ENCODE data around the gene PNMA5. TPM values are rescaled to one million over a fixed set of nuclear protein-coding genes. Genes with fewer than 3 reads are reported as not detected.

Gene PNMA5
- not detected in 2 replicates for total RNA-seq

DNA sequence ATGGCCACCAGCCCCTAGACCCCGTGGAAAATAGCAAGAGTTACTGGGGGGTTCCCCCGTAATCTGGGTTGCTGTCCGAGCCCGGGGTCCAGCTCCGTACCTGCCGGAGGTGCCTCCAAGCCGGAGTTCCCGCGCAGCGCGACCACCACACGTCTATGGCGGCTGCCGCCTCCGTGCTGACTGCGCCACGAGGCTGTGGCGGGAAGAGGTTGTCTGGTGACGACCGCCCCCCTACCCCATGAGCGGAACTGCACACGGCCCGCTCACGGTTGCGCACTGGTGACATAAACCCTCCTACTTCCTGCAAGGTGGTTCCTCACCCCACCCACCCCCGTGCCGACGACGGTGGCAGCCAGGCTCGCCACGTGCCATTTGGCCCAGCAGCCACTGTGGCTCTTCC is at the start of gene PNMA5:
Gene PNMA5 (minus strand): TSS at position 184 of the 400 bp plus-strand sequence. CDS start 2,518 bp downstream, outside the sequence.

Other genes starting within 250 kb of the PNMA5 start
- not detected in 2 replicates for gene MAGEA2, start 240.3 kb downstream of the PNMA5 start, total RNA-seq
- gene CSAG3, start 234.9 kb downstream of the PNMA5 start, total RNA-seq: not detected in 2 replicates
- not detected in 2 replicates for gene MAGEA6, start 224.4 kb downstream of the PNMA5 start, total RNA-seq
- 23.5 and 31.4 TPM in 2 replicates for gene CETN2, start 163.4 kb downstream of the PNMA5 start, total RNA-seq
- gene NSDHL, start 163.1 kb downstream of the PNMA5 start, total RNA-seq: 10.8 and 23.8 TPM in 2 replicates
- 0.65 and 25.3 TPM in 2 replicates for gene ZNF185, start 96.0 kb downstream of the PNMA5 start, total RNA-seq
- not detected in 2 replicates for gene PNMA3, start 62.4 kb upstream of the PNMA5 start, total RNA-seq
- 0.86 and 1.3 TPM in 2 replicates for gene PNMA6A, start 78.3 kb upstream of the PNMA5 start, total RNA-seq
- gene MAGEA1, start 185.2 kb upstream of the PNMA5 start, total RNA-seq: not detected in 2 replicates

Data from vein endothelial cell (primary cell).